Tibial artery (tissue), 4 donors: ENCODE data around the gene UNCX.

Experiments
- DNase-seq, 2 donors: peaks; one replicate each; pipeline ENCODE4 v3.0.0-alpha.2; 2019
- H3K27ac ChIP-seq, 2 donors: fragments of 200-600 bp; sonication (generic) in 1 of 2; 1 replicate in 1 of 2; 2 replicates in 1 of 2; pipeline ENCODE4 v1.5.1; 2018 to 2019; ENCODE audit warnings: mild to moderate bottlenecking in 1 of 2
- H3K27me3 ChIP-seq, 2 donors: fragments of 200-600 bp; sonication (generic) in 1 of 2; one replicate each; pipeline versions ENCODE4 v1.5.1 to v1.6.0; 2016 to 2019
- H3K36me3 ChIP-seq, 3 donors: fragments of 200-600 bp; sonication (generic) in 2 of 3; one replicate each; pipeline ENCODE4 v1.5.1; 2016 to 2019; ENCODE audit warnings: mild to moderate bottlenecking in 2 of 3
- H3K4me1 ChIP-seq, 4 donors: fragments of 200-600 bp; sonication (generic) in 2 of 4; 1 replicate in 3 of 4; 2 replicates in 1 of 4; pipeline ENCODE4 v1.5.1; 2016 to 2019
- H3K4me3 ChIP-seq, 2 donors: fragments of 200-600 bp; sonication (generic) in 1 of 2; 1 replicate in 1 of 2; 2 replicates in 1 of 2; pipeline ENCODE4 v1.5.1; 2018 to 2019; ENCODE audit warnings: mild to moderate bottlenecking in 2 of 2
- H3K9me3 ChIP-seq, 3 donors: fragments of 200-600 bp; sonication (generic) in 1 of 3; one replicate each; pipeline ENCODE4 v1.5.1; 2016 to 2019
- CTCF ChIP-seq, 2 experiments: fragments of 200-600 bp in 1 of 2; fragments of 450-650 bp in 1 of 2; IDR thresholded peaks; one replicate each; pipeline ENCODE4 v1.5.1; 2017 to 2019; ENCODE audit warnings: antibody characterized with exemption in 2 of 2, mild to moderate bottlenecking in 1 of 2, moderate library complexity in 1 of 2
- intact Hi-C: fragments of 100-400 bp; cut with DNase I; formaldehyde crosslinking; loops from one replicate; pipeline ENCODE4 v1.15.0; 2023; ENCODE audit warnings: low total_unique reads

The UNCX gene

GRCh38 chr7:1229202-1229947 lies 3.3 kb upstream of the UNCX start:
- peaks cover 0 to 35% (median 18%) of the 10 kb centered on the region in 4 donors for H3K4me1 ChIP-seq
- TF ChIP-seq CTCF (IDR thresholded peaks at IDR 0.05): no peak
- H3K27me3 ChIP-seq: peaks cover 18 to 100% of the 10 kb centered on the region in 2 donors
- intact Hi-C loops: loop anchor here (10.0 kb wide), 1 partner anchor 205 kb away; no protein-coding TSS in a partner anchor
- DNase-seq: no peak
- H3K9me3 ChIP-seq: no peaks in the 10 kb centered on the region
- H3K4me3 ChIP-seq: no peak overlapping the region
- H3K27ac ChIP-seq: no peak overlapping the region
- H3K36me3 ChIP-seq: no peaks in the 10 kb centered on the region

GRCh38 chr7:1229956-1230355 lies 2.7 kb upstream of the UNCX start:
- intact Hi-C loops: loop anchor here (10.0 kb wide), 1 partner anchor 205 kb away; no protein-coding TSS in a partner anchor
- no peak for DNase-seq
- peaks cover 0 to 34% (median 17%) of the 10 kb centered on the region in 4 donors for H3K4me1 ChIP-seq
- no peak for TF ChIP-seq CTCF (IDR thresholded peaks at IDR 0.05)
- no peak overlapping the region for H3K27ac ChIP-seq
- H3K36me3 ChIP-seq: no peaks in the 10 kb centered on the region
- peaks cover 16 to 100% of the 10 kb centered on the region in 2 donors for H3K27me3 ChIP-seq
- no peaks in the 10 kb centered on the region for H3K9me3 ChIP-seq
- no peak overlapping the region for H3K4me3 ChIP-seq

- TF ChIP-seq CTCF (IDR thresholded peaks at IDR 0.05): no peak
- Histone ChIP-seq H3K4me1 (peaks cover 0 to 36% (median 21%) of the 10 kb centered on the region in 4 donors), H3K27ac (no peak overlapping the region), H3K4me3 (no peak overlapping the region), H3K36me3 (no peaks in the 10 kb centered on the region), H3K9me3 (no peaks in the 10 kb centered on the region), H3K27me3 (peaks cover 11 to 100% of the 10 kb centered on the region in 2 donors)
- intact Hi-C loops: no loop called here
- no peak for DNase-seq
Observed at GRCh38 chr7:1230411-1231213, 2.1 kb upstream of the UNCX start.

GRCh38 chr7:1231214-1232102 lies 1.2 kb upstream of the UNCX start:
- H3K36me3 ChIP-seq: no peaks in the 10 kb centered on the region
- TF ChIP-seq CTCF (IDR thresholded peaks at IDR 0.05): no peak
- H3K9me3 ChIP-seq: no peaks in the 10 kb centered on the region
- no peak for DNase-seq
- peaks cover 11 to 100% of the 10 kb centered on the region in 2 donors for H3K27me3 ChIP-seq
- peaks cover 0 to 45% (median 26%) of the 10 kb centered on the region in 4 donors for H3K4me1 ChIP-seq
- no peak overlapping the region for H3K4me3 ChIP-seq
- H3K27ac ChIP-seq: no peak overlapping the region
- intact Hi-C loops: no loop called here

GRCh38 chr7:1232103-1232466 lies 587 bp upstream of the UNCX start:
- H3K4me3 ChIP-seq: no peak overlapping the region
- DNase-seq: no peak
- TF ChIP-seq CTCF (IDR thresholded peaks at IDR 0.05): no peak
- H3K27ac ChIP-seq: no peak overlapping the region
- H3K9me3 ChIP-seq: no peaks in the 10 kb centered on the region
- no peaks in the 10 kb centered on the region for H3K36me3 ChIP-seq
- peaks cover 0 to 51% (median 30%) of the 10 kb centered on the region in 4 donors for H3K4me1 ChIP-seq
- intact Hi-C loops: no loop called here
- peaks cover 11 to 97% of the 10 kb centered on the region in 2 donors for H3K27me3 ChIP-seq
